Panc1 (cell line): ENCODE measurements around the gene MAPK8IP3. TPM values are rescaled to one million over a fixed set of nuclear protein-coding genes. Genes with fewer than 3 reads are reported as not detected.
A peak's percentile ranks its signal among the peaks of the same experiment; 100 is the strongest.

Experiments
- ATAC-seq: fragments of 200-7000 bp; cut with Tn5 transposase; 2 replicates; pipeline ENCODE4 v1.9.1; 2020; ENCODE audit warnings: mild to moderate bottlenecking, moderate library complexity
- BruUV-seq: library from RNA; stranded (reverse); fragments of 400-500 nt; replicated peaks from 2 replicates; lab custom pipeline; 2021; lab: Mats Ljungman, UMichigan
- CTCF ChIA-PET: fragments of 300-600 bp; sonication (Branson Sonifier 250); formaldehyde crosslinking; loops from one replicate; lab custom pipeline; 2022; ENCODE audit warnings: antibody characterized with exemption; lab: Charles Lee
- POLR2A ChIA-PET: fragments of 300-600 bp; sonication (Branson Sonifier 250); formaldehyde crosslinking; loops from one replicate; lab custom pipeline; 2022; ENCODE audit warnings: antibody characterized with exemption; lab: Charles Lee
- DNase-seq: peaks from one replicate; pipeline ENCODE4 v3.0.0-alpha.2; 2010; ENCODE audit warnings: low read depth, low spot score
- H3K27ac ChIP-seq: 2 replicates; pipeline ENCODE4 v1.5.1; 2011; ENCODE audit warnings: mild to moderate bottlenecking, low read length, inconsistent platforms
- H3K27me3 ChIP-seq: fragments of 200-500 bp; sonication (Bioruptor generic); 2 replicates; pipeline ENCODE4 v1.6.0; 2014; ENCODE audit warnings: low read length, inconsistent platforms; ENCODE audit not compliant: control insufficient read depth, insufficient read depth
- H3K36me3 ChIP-seq: fragments of 200-500 bp; sonication (Bioruptor generic); 2 replicates; pipeline ENCODE4 v1.5.1; 2014; ENCODE audit warnings: inconsistent platforms, mild to moderate bottlenecking, low read length, moderate library complexity; ENCODE audit not compliant: control insufficient read depth, insufficient read depth
- H3K4me1 ChIP-seq: 2 replicates; pipeline ENCODE4 v1.5.1; 2011; ENCODE audit warnings: inconsistent platforms, mild to moderate bottlenecking, low read length, moderate library complexity; ENCODE audit not compliant: control insufficient read depth, insufficient read depth
- H3K4me3 ChIP-seq, 2 experiments: 2 replicates each; pipeline ENCODE4 v1.5.1; 2011 to 2012; ENCODE audit warnings: low read depth in 2 of 2, low read length in 2 of 2, mild to moderate bottlenecking in 2 of 2, inconsistent platforms in 1 of 2, moderate library complexity in 1 of 2
- H3K9me3 ChIP-seq: fragments of 200-500 bp; sonication (Bioruptor generic); 2 replicates; pipeline ENCODE4 v1.5.1; 2014; ENCODE audit warnings: low read depth, mild to moderate bottlenecking, inconsistent platforms, low read length, moderate library complexity; ENCODE audit not compliant: control insufficient read depth, insufficient read depth
- CTCF ChIP-seq: fragments of 450-650 bp; IDR thresholded peaks from 2 replicates; pipeline ENCODE4 v1.5.1; 2017; ENCODE audit warnings: mild to moderate bottlenecking
- POLR2AphosphoS5 ChIP-seq: IDR thresholded peaks from 2 replicates; pipeline ENCODE4 v1.6.1; 2012; ENCODE audit warnings: mild to moderate bottlenecking, low read depth, low read length, moderate library complexity
- REST ChIP-seq, 2 experiments: IDR thresholded peaks; 2 replicates each; pipeline ENCODE4 v1.6.1; 2011 to 2012; ENCODE audit warnings: low read depth in 2 of 2, control low read depth in 1 of 2, low read length in 1 of 2, mild to moderate bottlenecking in 1 of 2, moderate library complexity in 1 of 2; ENCODE audit not compliant: insufficient read depth in 1 of 2
- SIN3A ChIP-seq: IDR thresholded peaks from 2 replicates; pipeline ENCODE4 v1.6.1; 2012; ENCODE audit warnings: low read depth, mild to moderate bottlenecking, low read length, moderate library complexity, borderline replicate concordance; ENCODE audit not compliant: insufficient read depth
- TCF7L2 ChIP-seq: IDR thresholded peaks from 2 replicates; pipeline ENCODE4 v1.6.1; 2011; ENCODE audit warnings: mild to moderate bottlenecking, low read depth, low read length, inconsistent platforms
- in situ Hi-C: cut with HindIII; loops from 2 replicates; pipeline ENCODE4 v1.10.0; 2016; ENCODE audit warnings: low sequenced_read_pairs, low pct_unique_long_range_greater_than_20kb
- intact Hi-C: fragments of 100-400 bp; cut with micrococcal nuclease; formaldehyde crosslinking; loops from one replicate; pipeline ENCODE4 v1.10.0; 2022; ENCODE audit not compliant: unreplicated experiment
- total RNA-seq: library from RNA; stranded (reverse); gene quantifications from one replicate; pipeline ENCODE4 v1.2.1, GENCODE V29; 2021; ENCODE audit not compliant: unreplicated experiment

The MAPK8IP3 gene
- total RNA-seq, 1 experiment from 2014 or later = 108 TPM

- intact Hi-C loops = no loop called here
- DNase-seq = no peak
- Histone ChIP-seq H3K9me3 (no peaks in the 10 kb centered on the region), H3K4me1 (no peaks in the 10 kb centered on the region), H3K4me3 (no peak overlapping the region), H3K27ac (no peak overlapping the region), H3K36me3 (0 out of 2 replicates have a peak, but pooled peaks cover 5% of the 10 kb centered on the region), H3K27me3 (no peaks in the 10 kb centered on the region)
- ATAC-seq = peak; percentile 15; the same call in 1 of the 2 replicates
- BruUV-seq = no TSS peak
- ChIA-PET POLR2A (no interaction called here), CTCF (no interaction called here)
- no peak for TF ChIP-seq POLR2AphosphoS5
- in situ Hi-C loops = no loop called here
Measured at GRCh38 chr16:1656808-1657617, 49.0 kb upstream of the MAPK8IP3 start.

GRCh38 chr16:1657841-1658240, 48.2 kb upstream of the MAPK8IP3 start:
- in situ Hi-C loops = no loop called here
- POLR2A ChIA-PET = no interaction called here
- CTCF ChIA-PET = no interaction called here

GRCh38 chr16:1659031-1659430, 47.0 kb upstream of the MAPK8IP3 start:
- H3K27ac ChIP-seq = no peak overlapping the region
- ChIA-PET POLR2A (no interaction called here), CTCF (interaction anchor here (0.7 kb wide), 1 partner anchor 347 kb away, joined by 3 read pairs; no protein-coding TSS in a partner anchor)
- H3K27me3 ChIP-seq = no peaks in the 10 kb centered on the region
- in situ Hi-C loops (no loop called here), intact Hi-C loops (no loop called here)
- no TSS peak for BruUV-seq
- H3K36me3 ChIP-seq = peaks cover 15% of the 10 kb centered on the region
- ATAC-seq (no peak), DNase-seq (no peak)
- no peaks in the 10 kb centered on the region for H3K9me3 ChIP-seq
- no peak overlapping the region for H3K4me3 ChIP-seq
- TF ChIP-seq SIN3A (no peak), TCF7L2 (no peak), POLR2AphosphoS5 (no peak), CTCF (no peak), REST (IDR thresholded peaks at IDR 0.05; ENCODE audit: insufficient read depth in 1 of 2, low read depth in 2 of 2, low read length in 1 of 2) (no peak)
- H3K4me1 ChIP-seq = no peaks in the 10 kb centered on the region

More at GRCh38 chr16:1657841-1658240, 48.2 kb upstream of the MAPK8IP3 start:
- no TSS peak for BruUV-seq
- intact Hi-C loops = no loop called here
- no peak overlapping the region for H3K4me3 ChIP-seq
- H3K27ac ChIP-seq = no peak overlapping the region
- TF ChIP-seq TCF7L2 = no peak
- TF ChIP-seq REST (IDR thresholded peaks at IDR 0.05; ENCODE audit: insufficient read depth in 1 of 2, low read depth in 2 of 2, low read length in 1 of 2) = no peak
- H3K36me3 ChIP-seq = peaks cover 6% of the 10 kb centered on the region
- no peaks in the 10 kb centered on the region for H3K27me3 ChIP-seq
- ATAC-seq = no peak
- DNase-seq = no peak
- H3K4me1 ChIP-seq = no peaks in the 10 kb centered on the region
- H3K9me3 ChIP-seq = no peaks in the 10 kb centered on the region
